Activated CD8-positive, alpha-beta memory T cell treated with anti-CD3 and anti-CD28 coated beads for 24 hours (primary cell): ENCODE data around the gene SCARB1.

ENCODE experiments used
- DNase-seq: peaks from one replicate; pipeline ENCODE4 v3.0.0-alpha.2; 2020

The SCARB1 gene

DNA sequence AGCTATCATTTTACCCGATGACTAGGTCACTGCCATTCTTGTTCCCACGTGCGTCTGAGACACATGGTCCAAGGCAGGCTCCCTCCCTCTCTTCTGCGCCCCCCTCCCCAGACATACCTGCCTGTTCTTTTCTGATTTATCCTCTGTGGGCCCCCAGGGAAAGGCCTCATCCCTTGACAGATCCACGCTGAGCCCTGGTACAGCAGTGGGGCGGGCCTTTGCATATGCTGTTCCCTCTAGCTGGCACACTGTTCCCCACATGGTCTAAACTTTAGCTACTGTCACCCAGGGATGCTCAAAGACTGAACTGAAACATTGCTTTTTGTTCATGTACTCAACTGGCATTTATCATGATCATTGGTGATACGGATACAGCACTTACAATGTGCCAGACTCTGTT, 122.5 kb downstream of the SCARB1 start:
- DNase-seq, result no peak

DNA sequence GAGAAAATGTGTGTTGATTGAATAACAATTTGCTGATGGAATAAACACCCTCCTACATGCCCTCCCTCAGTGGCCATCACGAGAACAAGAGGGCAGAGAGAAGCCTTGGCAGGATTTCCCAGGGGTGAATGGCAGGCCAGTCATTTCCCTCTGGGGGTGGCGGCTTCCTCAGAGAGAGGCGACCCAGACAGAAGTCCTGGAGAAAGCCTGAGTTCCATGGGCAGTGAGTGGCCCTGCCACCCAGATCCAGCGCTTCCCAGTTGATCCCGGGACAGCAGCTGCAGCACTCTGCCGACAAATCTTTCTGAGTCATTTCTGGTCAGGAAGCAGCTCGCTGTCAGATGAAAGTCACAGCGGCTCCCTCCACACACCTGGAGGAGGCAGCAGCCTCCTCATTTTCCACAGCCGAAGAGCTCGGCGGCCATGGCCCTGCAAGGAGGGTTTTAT, 123.0 kb downstream of the SCARB1 start:
- DNase-seq, result no peak

DNA sequence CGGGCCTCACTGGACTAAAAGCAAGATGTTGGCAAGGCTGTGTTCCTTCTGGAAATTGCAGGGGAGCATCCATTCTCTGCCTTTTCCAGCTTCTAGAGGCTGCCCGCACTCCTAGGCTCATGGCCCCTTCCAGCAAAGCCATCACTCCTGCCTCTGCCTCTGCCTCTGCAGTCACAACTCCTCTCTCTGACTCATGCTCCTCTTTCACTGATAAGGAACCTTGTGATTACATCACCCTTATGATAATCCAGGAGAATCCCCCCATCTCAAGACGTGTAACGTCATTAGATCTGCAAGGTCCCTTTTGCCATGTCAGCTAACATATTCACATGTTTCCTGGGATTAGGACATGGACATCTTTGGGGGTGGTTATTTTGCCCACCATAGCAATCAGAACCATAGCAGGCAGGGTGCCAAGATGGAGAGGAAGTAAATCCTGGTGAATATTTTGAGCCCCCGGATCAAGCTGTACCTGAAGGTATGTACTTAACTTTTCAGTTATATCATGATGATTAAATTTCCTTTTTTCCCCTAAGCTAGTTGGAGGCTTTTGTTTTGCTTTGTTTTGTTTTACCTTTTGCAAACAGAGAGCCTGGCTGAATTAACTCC, 123.6 kb downstream of the SCARB1 start:
- DNase-seq, result no peak

DNA sequence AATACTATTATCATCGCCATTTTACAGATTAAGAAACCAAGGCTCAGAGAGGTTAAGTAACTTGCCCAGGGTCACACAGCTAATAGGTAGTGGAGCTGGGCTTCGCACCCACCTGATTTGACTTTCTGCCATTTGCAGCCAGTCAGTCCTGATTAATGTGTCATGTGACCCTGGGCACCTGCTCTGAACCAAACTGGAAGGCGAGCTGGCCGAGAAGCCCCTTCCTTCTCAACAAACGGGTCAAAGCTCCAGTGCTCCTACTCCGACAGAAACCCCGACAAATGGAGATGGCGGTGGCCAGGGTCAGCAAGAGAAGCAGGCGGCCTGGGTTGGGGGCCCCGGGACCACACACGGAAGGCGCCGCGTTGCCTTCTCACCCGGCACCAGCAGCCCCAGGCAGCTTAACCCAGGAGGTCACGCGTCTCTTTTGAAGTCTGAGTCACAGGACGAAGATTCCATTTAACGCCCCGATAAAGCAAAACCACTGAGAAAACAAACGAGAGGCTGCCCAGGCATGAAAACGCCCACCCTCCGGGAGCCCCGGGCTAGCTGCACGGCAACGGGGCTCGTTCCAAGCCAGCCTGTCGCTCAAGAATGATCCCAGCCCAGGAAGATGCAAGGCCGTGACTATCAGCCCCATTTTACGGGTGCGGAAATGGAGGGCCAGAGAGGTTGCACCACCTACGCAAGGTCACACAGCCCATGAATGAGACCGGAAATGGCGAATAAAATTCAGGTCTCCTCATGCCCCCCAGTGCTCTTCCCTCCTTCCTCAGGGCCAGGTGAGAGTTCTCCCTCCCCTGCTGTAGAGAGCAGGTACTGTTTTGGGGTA, 124.8 kb downstream of the SCARB1 start:
- DNase-seq, result no peak

DNA sequence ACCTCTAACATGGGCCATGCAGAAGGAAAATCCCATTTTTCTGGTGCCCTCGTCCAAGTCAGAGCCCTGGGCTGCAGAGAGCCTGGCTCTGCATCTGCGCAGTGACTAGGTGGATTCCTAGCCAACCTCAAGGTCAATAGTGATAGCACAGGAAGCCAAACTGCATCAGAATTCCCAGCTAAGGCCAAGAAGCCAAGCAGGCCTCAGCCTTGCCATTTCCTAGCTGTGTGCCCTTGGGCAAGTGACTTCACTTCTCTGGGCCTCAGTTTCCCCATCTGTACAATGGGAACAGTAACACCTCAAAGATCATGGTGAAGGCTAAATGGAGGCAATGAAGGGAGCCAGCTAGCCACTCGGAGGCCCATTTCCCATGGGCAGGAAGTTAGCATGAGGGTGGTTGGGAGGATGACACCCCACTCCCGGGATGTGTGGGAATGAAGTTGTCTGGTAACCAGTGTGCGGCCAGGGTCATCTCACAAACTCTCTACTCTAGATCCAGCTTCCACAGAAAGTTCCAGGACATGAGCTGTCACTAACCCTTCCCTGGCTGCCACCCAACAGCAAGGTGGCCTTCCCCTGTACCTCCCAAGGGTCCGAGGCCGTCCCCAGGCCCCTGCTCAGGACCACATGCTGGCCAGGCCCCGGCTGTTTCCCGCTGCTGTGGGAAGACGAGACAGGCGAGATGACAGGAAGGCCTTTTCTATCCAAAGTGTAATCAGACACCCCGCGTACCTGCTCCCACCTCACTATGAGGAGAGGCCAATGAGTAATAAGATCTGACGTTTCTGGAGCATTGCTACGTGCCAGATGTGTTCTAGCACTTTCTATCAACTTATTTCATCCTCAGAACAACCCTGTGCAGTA, 125.7 kb downstream of the SCARB1 start:
- no peak for DNase-seq

DNA sequence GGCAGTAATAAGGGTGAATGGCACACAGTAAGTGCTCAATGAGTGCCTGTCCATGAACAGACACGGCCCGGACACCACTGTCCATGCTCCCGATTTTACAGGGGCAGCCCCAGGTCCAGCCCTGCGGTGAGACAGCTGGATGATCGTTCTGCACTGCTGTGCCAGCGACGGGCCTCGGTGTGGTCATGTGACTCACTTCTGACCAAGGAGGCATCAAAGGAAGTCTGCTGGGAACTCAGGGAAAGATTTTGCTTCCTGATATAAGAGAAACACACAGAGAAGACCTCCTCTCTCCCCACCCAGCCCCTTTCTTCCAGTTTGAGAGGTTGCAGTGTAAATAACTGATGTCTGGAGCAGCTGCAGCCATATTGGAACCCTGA, 126.6 kb downstream of the SCARB1 start:
- DNase-seq, result no peak

DNA sequence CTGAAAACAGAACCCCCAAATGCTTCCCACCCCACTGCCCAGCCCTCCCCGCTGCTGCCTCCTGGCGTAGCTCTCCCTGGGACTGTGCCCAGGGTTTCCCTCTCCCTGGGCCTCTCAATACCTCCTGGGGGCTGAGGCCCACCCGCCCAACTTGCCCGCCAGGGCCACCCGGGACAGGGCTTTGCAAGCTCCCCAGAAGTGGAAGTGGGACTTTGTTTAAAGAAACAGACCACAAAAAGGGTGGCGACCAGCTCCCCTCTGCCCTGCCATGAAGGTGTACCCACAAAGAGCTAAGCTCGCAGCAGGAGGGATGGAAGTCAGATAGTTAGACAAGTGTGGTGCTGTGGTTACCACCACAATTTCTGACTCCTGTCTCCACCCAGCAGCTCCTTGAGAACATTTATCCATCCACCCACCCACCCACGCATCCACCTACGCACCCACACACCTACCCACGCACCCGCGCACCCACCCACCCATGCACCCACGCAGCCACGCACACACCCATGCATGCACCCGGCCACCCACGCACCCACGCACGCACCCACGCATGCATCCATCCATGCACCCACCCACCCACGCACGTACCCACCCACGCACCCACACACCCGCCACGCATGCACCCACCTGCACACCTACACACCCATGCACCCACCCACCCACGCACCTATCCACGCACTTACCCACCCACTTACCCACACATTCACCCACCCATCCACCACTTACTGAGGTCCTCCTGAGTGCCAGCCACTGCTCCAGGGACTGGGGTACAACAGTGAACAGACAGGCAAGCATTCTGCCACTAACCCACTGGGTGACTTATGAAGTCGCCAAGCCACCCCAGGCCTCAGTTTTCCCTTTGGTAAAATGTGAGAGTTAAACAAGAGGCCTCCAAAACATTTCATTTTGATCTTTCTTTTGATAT, 127.3 kb downstream of the SCARB1 start:
- DNase-seq, result no peak

DNA sequence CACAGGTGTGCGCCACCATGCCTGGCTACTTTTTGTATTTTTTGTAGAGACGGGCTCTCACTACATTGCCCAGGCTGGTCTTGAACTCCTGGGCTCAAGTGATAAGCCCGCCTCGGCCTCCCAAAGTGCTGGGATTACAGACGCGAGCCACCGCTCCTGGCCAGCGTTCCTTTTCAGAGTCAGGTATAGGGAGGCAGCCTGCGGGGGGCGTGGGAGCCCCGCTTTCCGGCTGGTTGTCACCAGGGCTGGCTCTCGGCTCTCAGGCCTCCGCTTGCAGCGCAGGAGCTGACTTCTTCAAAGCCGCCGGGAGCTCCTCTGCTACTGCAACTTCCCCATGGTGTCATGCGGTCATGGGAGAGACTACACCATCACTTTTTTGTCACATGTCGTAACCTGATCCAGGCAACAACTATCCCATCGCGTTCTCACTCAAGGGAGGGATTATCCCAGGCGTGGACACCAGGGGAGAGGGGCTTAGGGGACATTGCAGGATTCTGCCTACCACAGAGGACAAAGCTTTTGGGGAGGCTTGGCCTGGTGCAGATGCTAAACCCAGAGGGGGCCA, 129.4 kb downstream of the SCARB1 start:
- no peak for DNase-seq

DNA sequence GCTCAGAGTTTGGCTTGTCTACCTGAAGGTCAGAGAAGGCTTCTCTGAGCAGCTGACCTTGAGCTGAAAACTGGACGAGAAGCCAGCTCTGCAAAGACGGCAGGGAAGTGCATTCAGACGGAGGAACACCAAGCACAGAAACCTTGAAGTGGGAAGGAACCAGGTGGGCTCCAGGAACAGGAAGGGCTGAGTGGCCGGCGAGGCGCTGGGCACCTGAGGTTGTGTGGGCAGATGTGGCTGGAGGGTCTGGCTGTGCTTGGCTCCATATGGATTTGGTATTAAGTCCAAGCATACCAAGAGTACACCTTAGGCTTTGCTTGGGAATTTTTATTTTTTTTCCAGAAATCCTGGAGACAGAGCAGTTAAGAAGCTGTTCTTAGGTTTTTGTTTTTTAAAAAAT, 130.6 kb downstream of the SCARB1 start:
- DNase-seq, result no peak

DNA sequence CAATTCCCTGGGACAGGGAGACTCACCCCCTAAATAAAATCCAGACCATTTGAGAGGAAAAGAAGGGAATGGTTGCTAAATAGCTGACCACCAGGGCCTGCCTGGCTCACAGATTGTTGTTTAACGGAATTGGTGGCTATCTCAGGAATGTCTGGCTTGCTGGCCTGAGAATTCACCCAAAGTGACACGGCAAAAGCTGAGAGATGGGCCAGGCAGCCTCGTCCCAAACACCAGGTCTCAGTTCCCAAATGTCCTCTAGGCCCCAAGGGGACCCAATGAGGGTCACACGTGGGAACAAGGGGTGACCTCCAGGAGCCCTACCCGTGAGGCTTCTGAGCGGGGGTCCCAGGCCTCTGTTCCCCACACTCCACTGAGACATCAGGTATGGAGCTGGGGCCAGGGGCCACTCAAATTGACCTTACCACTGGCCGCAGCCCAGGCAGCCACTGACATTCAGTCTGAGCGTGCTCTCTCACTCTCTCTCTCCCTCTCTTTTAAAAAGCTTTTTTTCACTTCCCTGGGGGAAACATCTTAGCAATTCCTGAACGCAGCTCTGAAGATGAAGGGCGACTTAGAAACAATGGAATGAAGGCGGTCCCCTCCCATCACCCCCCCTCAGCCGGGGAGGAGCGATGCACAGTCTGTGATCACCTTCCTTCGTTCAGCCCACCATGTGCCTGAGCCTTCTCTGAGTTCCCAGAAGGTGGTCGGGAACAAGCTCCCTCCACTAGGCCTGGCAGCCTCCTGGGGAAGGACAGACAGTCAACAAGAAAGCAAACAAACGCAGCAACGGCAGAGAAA, 131.2 kb downstream of the SCARB1 start:
- no peak for DNase-seq

DNA sequence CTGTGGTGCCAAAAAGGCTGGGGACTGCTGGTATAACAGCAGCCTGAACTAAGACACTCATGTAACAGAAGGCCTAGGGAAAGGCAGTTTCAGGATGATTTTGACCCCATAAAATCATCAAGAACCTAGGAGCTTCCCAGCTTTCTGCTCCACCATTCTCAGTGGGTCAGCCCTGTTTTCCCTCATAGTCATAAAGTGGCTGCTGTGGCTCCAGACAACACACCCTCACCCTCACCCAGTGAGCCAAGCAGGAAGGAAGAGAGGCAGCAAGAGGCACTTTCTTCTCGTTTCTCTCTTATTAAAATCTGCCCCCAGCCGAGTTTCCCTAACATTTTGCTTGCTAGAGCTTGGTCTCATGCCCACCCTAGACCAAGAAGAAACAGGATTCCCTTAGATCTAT, 131.8 kb downstream of the SCARB1 start:
- no peak for DNase-seq

DNA sequence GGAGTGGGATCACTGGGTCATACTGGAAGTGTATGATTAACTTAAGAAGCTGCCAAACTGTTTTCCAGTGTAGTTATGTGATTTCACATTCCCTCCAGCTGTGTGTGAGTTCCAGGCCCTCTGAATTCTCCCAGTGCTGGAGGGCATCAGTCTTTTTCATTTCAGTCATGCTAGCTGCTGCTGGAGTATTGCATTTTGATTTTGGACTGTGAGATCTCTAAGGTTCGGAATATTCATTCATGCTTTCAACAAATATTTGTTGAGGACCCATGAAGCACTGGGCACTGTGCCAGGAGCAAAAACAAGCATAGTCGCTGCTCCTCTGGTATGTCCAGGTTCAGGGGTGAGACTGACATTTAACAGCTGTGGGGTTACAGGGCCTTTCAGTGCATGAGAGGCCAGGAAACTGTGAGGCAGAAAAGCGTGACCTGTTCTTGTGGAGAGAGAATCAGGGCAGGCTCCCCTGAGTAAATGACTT, 133.2 kb downstream of the SCARB1 start:
- no peak for DNase-seq

DNA sequence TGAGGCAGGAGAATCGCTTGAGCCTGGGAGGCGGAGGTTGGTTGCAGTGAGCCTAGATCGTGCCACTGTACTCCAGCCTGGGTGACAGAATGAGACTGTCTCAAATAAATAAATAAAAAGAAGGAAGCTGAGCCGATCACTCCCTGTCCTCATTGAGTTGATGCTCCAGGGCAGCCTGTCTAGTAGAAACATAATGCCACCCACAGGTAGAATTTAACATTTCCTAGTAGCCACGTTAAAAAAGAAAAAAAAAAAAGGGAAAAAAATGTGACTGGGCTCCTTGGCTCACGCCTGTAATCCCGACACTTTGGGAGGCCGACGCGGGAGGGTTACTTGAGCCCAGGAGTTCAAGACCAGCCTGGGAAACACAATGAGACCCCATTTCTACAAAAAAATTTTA, 135.7 kb downstream of the SCARB1 start:
- no peak for DNase-seq

DNA sequence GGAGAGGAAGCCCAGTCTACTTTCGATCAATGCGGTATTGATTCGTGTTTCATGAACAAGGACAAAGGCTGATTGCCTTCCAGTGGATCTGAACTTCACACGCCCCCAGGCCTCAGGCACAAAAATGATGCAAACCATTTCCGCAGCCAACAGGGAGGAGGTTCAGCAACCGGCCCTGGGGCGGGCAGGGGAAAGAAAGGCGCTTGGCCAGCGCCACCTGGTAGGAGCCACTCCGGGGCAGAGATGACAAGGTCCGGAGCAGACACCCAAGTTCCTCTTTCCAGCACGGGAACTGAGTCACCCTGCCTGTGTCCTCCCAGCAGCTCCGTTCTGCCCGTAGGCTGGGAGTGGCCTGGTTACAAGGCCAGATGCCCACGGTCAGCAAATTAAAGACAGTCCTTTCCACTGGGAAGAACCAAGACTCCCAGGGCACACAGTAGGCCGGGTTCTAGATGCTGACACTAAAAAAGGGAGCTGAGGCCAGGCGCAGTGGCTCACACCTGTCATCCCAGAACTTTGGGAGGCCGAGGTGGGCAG, 136.3 kb downstream of the SCARB1 start:
- DNase-seq, result no peak
